HepG2 (cell line): Measurements from ENCODE around the gene FYTTD1. TPM values are rescaled to one million over a fixed set of nuclear protein-coding genes. Genes with fewer than 3 reads are reported as not detected.

ENCODE experiments used
- ATAC-seq: fragments of 200-7000 bp; cut with Tn5 transposase; 3 replicates; pipeline ENCODE4 v1.9.1; 2020; ENCODE audit warnings: mild to moderate bottlenecking, moderate library complexity
- BruUV-seq: library from RNA; stranded (reverse); fragments of 400-500 nt; replicated peaks from 2 replicates; lab custom pipeline; 2021; lab: Mats Ljungman, UMichigan
- CTCF ChIA-PET: fragments of 300-600 bp; formaldehyde crosslinking; extraction: SDS; loops from one replicate; lab custom pipeline; 2021; ENCODE audit warnings: low total read pairs, inconsistent platforms, low intra/inter-chr PET ratio; lab: Yijun Ruan, JAX
- POLR2A ChIA-PET: fragments of 350-600 bp; sonication (Branson Sonifier 250); formaldehyde crosslinking; loops from one replicate; lab custom pipeline; 2020; ENCODE audit warnings: antibody characterized with exemption, inconsistent platforms; lab: Yijun Ruan, JAX
- DNase-seq: peaks from one replicate; pipeline ENCODE4 v3.0.0-alpha.2; 2015; ENCODE audit warnings: low spot score
- FAIRE-seq: peaks from 3 replicates; lab custom pipeline; 2011; peaks lifted over from hg19 to GRCh38; lab: Jason Lieb, UNC
- H2AFZ ChIP-seq: one replicate; pipeline ENCODE4 v1.6.1; 2011; ENCODE audit warnings: low read length, inconsistent platforms
- H3K27ac ChIP-seq: fragments of 300-600 bp; 3 replicates; pipeline ENCODE4 v1.8.0; 2011; ENCODE audit warnings: mixed run types, mild to moderate bottlenecking, mixed read lengths, low read length, inconsistent platforms; ENCODE audit not compliant: insufficient read depth; ENCODE audit errors: extremely low read length
- H3K27me3 ChIP-seq, 2 experiments: fragments of 200-600 bp in 1 of 2; 2 replicates in 1 of 2; 3 replicates in 1 of 2; pipeline versions ENCODE4 v1.6.0 to v1.8.0; 2011; ENCODE audit warnings: low read length in 2 of 2, mild to moderate bottlenecking in 2 of 2, moderate library complexity in 2 of 2, inconsistent platforms in 1 of 2; ENCODE audit not compliant: insufficient read depth in 2 of 2, control insufficient read depth in 1 of 2
- H3K36me3 ChIP-seq, 2 experiments: fragments of 200-600 bp in 1 of 2; replicated peaks in 1 of 2; 2 replicates in 1 of 2; 3 replicates in 1 of 2; pipeline versions ENCODE4 v1.5.1 to v1.8.0; 2011; ENCODE audit warnings: low read length in 2 of 2, inconsistent platforms in 1 of 2; ENCODE audit not compliant: insufficient read depth in 2 of 2, control insufficient read depth in 1 of 2
- H3K4me1 ChIP-seq: 2 replicates; pipeline ENCODE4 v1.5.1; 2012; ENCODE audit warnings: low read length, inconsistent platforms; ENCODE audit not compliant: insufficient read depth
- H3K4me2 ChIP-seq: 2 replicates; pipeline ENCODE4 v1.6.0; 2011; ENCODE audit warnings: low read depth, low read length, inconsistent platforms
- H3K4me3 ChIP-seq, 3 experiments: fragments of 200-600 bp in 1 of 3; sonication (generic), shearing (Covaris generic) in 1 of 3; replicated peaks in 1 of 3; 2 replicates each; pipeline ENCODE4 v1.5.1; 2011 to 2016; ENCODE audit warnings: low read length in 3 of 3, inconsistent platforms in 2 of 3, low read depth in 2 of 3, mild to moderate bottlenecking in 2 of 3, control low read depth in 1 of 3, mixed read lengths in 1 of 3; ENCODE audit not compliant: insufficient read depth in 1 of 3
- H3K79me2 ChIP-seq: one replicate; pipeline ENCODE4 v1.6.1; 2011; ENCODE audit warnings: low read length, inconsistent platforms; ENCODE audit not compliant: insufficient read depth
- H3K9ac ChIP-seq: 2 replicates; pipeline ENCODE4 v1.6.0; 2011; ENCODE audit warnings: mild to moderate bottlenecking, low read depth, low read length, inconsistent platforms; ENCODE audit not compliant: insufficient read depth
- H3K9me3 ChIP-seq: 2 replicates; pipeline ENCODE4 v1.5.1; 2012; ENCODE audit warnings: mild to moderate bottlenecking, low read length
- H4K20me1 ChIP-seq: 2 replicates; pipeline ENCODE4 v1.6.0; 2011; ENCODE audit warnings: inconsistent platforms, mild to moderate bottlenecking, low read length, moderate library complexity; ENCODE audit not compliant: insufficient read depth
- ATF1 ChIP-seq: IDR thresholded peaks from 2 replicates; pipeline ENCODE4 v1.6.1; 2016; ENCODE audit warnings: mild to moderate bottlenecking, control low read depth
- HOXA7 ChIP-seq: sonication (generic); formaldehyde crosslinking; IDR thresholded peaks from 2 replicates; pipeline ENCODE4 v1.8.1; 2022; ENCODE audit warnings: mild to moderate bottlenecking, missing genetic modification reagents, moderate library complexity
- KDM2A ChIP-seq: sonication (generic); formaldehyde crosslinking; IDR thresholded peaks from 2 replicates; pipeline ENCODE4 v1.4.0; 2020; ENCODE audit warnings: low read depth, missing genetic modification reagents, borderline replicate concordance
- KDM5A ChIP-seq: fragments of 200-600 bp; sonication (generic); IDR thresholded peaks from 2 replicates; pipeline ENCODE4 v1.7.0; 2018; ENCODE audit warnings: antibody characterized with exemption, mild to moderate bottlenecking, low read length, borderline replicate concordance
- PHF21A ChIP-seq: sonication (generic); formaldehyde crosslinking; IDR thresholded peaks from 2 replicates; pipeline ENCODE4 v1.5.0; 2020; ENCODE audit warnings: mild to moderate bottlenecking, missing genetic modification reagents
- RXRB ChIP-seq: IDR thresholded peaks from 2 replicates; pipeline ENCODE4 v1.6.1; 2016; ENCODE audit warnings: borderline replicate concordance, missing genetic modification reagents, missing compliant biosample characterization
- YEATS4 ChIP-seq: sonication (generic); formaldehyde crosslinking; IDR thresholded peaks from 2 replicates; pipeline ENCODE4 v1.4.0; 2020; ENCODE audit warnings: missing genetic modification reagents, borderline replicate concordance
- ZEB1 ChIP-seq: IDR thresholded peaks from 2 replicates; pipeline ENCODE4 v1.6.1; 2012; ENCODE audit warnings: mild to moderate bottlenecking, low read depth, inconsistent platforms; ENCODE audit not compliant: insufficient replicate concordance
- ZNF883 ChIP-seq: sonication (generic); formaldehyde crosslinking; IDR thresholded peaks from 2 replicates; pipeline ENCODE4 v1.5.1; 2020; ENCODE audit warnings: mild to moderate bottlenecking, missing genetic modification reagents; ENCODE audit errors: not compliant biosample characterization
- WGBS: methylation state at CpG from one replicate; pipeline ENCODE4 v1.1.6; 2017; ENCODE audit warnings: low lambda C conversion rate; 5-methylcytosine and 5-hydroxymethylcytosine counted together
- in situ Hi-C: cut with HindIII; loops from 2 replicates; pipeline ENCODE4 v1.10.0; 2017; ENCODE audit warnings: low pct_unique_long_range_greater_than_20kb; ENCODE audit not compliant: extremely low pct_ligation_motif_present
- intact Hi-C: fragments of 100-400 bp; cut with micrococcal nuclease; formaldehyde crosslinking; loops from one replicate; pipeline ENCODE4 v1.10.0; 2022; ENCODE audit not compliant: unreplicated experiment
- polyA plus RNA-seq, 8 experiments: library from polyadenylated mRNA; depleted of rRNA in 3 of 8; stranded (reverse) in 7 of 8; unstranded in 1 of 8; fragments of >200 nt; fragmentation: Illumina TruSeq in 4 of 8; extraction: Trizol in 4 of 8; gene quantifications; 2 replicates each; pipeline versions ENCODE4 v1.2.1 to v1.2.3, GENCODE V29; 2011 to 2016; ENCODE audit warnings: low read depth in 4 of 8, missing spikeins in 1 of 8, mixed read lengths in 1 of 8; ENCODE audit not compliant: insufficient read depth in 1 of 8
- total RNA-seq, 5 experiments: library from RNA; depleted of rRNA; stranded (reverse); fragments of >200 nt; fragmentation: Illumina TruSeq; extraction: Trizol; gene quantifications; 2 replicates each; pipeline ENCODE4 v1.2.3, GENCODE V29; 2016; ENCODE audit warnings: low read depth in 1 of 5
- TF ChIP-seq, protein P1 (sequence below): sonication (generic); formaldehyde crosslinking; IDR thresholded peaks from 2 replicates; pipeline ENCODE4 v1.4.0; 2020; ENCODE audit warnings: mild to moderate bottlenecking, missing genetic modification reagents, borderline replicate concordance
- TF ChIP-seq, protein P2 (sequence below): sonication (generic); formaldehyde crosslinking; IDR thresholded peaks from 2 replicates; pipeline ENCODE4 v1.8.0; 2022; ENCODE audit warnings: mild to moderate bottlenecking, missing genetic modification reagents; ENCODE audit not compliant: insufficient replicate concordance
- TF ChIP-seq, protein P3 (sequence below): sonication (generic); formaldehyde crosslinking; IDR thresholded peaks from 2 replicates; pipeline ENCODE4 v1.4.0; 2020; ENCODE audit warnings: missing genetic modification reagents, borderline replicate concordance

The FYTTD1 gene
- total and polyA plus RNA-seq, 2 of the 13 experiments (the other 11 are each of a cell fraction or from before 2014, with no cell fraction given) = 6.5 to 28.8 TPM

- TF ChIP-seq, protein P1, sequence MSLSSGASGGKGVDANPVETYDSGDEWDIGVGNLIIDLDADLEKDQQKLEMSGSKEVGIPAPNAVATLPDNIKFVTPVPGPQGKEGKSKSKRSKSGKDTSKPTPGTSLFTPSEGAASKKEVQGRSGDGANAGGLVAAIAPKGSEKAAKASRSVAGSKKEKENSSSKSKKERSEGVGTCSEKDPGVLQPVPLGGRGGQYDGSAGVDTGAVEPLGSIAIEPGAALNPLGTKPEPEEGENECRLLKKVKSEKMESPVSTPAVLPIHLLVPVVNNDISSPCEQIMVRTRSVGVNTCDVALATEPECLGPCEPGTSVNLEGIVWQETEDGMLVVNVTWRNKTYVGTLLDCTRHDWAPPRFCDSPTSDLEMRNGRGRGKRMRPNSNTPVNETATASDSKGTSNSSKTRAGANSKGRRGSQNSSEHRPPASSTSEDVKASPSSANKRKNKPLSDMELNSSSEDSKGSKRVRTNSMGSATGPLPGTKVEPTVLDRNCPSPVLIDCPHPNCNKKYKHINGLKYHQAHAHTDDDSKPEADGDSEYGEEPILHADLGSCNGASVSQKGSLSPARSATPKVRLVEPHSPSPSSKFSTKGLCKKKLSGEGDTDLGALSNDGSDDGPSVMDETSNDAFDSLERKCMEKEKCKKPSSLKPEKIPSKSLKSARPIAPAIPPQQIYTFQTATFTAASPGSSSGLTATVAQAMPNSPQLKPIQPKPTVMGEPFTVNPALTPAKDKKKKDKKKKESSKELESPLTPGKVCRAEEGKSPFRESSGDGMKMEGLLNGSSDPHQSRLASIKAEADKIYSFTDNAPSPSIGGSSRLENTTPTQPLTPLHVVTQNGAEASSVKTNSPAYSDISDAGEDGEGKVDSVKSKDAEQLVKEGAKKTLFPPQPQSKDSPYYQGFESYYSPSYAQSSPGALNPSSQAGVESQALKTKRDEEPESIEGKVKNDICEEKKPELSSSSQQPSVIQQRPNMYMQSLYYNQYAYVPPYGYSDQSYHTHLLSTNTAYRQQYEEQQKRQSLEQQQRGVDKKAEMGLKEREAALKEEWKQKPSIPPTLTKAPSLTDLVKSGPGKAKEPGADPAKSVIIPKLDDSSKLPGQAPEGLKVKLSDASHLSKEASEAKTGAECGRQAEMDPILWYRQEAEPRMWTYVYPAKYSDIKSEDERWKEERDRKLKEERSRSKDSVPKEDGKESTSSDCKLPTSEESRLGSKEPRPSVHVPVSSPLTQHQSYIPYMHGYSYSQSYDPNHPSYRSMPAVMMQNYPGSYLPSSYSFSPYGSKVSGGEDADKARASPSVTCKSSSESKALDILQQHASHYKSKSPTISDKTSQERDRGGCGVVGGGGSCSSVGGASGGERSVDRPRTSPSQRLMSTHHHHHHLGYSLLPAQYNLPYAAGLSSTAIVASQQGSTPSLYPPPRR (CRISPR knock-in tag) = no peak
- TF ChIP-seq, protein P2, sequence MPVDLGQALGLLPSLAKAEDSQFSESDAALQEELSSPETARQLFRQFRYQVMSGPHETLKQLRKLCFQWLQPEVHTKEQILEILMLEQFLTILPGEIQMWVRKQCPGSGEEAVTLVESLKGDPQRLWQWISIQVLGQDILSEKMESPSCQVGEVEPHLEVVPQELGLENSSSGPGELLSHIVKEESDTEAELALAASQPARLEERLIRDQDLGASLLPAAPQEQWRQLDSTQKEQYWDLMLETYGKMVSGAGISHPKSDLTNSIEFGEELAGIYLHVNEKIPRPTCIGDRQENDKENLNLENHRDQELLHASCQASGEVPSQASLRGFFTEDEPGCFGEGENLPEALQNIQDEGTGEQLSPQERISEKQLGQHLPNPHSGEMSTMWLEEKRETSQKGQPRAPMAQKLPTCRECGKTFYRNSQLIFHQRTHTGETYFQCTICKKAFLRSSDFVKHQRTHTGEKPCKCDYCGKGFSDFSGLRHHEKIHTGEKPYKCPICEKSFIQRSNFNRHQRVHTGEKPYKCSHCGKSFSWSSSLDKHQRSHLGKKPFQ = no peak
- 0 out of 2 replicates have a peak, but pooled peaks have one; percentile 54 for TF ChIP-seq RXRB (CRISPR knock-in tag)
These were observed 13.0 kb upstream of the FYTTD1 start, which contains the start of gene RUBCN (continued) for GRCh38 chr3:197736491-197737318.

GRCh38 chr3:197737319-197737649 lies 12.4 kb upstream of the FYTTD1 start:
- FAIRE-seq = no peak
- intact Hi-C loops = no loop called here
- Histone ChIP-seq H3K36me3 (no peaks in the 10 kb centered on the region), H3K4me3 (peak overlapping the region; percentile 67 to 87 (median 87)), H2AFZ (peak overlapping the region; percentile 90), H3K9me3 (no peaks in the 10 kb centered on the region), H4K20me1 (no peaks in the 10 kb centered on the region), H3K9ac (peak overlapping the region; percentile 81), H3K4me2 (peak overlapping the region; percentile 90), H3K4me1 (peaks cover 23% of the 10 kb centered on the region), H3K27ac (peak overlapping the region; percentile 82), H3K27me3 (no peaks in the 10 kb centered on the region; a peak in 1 of 5 replicates), H3K79me2 (peaks cover 11% of the 10 kb centered on the region)
- ChIA-PET CTCF (no interaction called here), POLR2A (interaction anchor here (1.1 kb wide), 1 partner anchor 9 kb away, joined by 4 read pairs; no protein-coding TSS in a partner anchor)
- no peak for DNase-seq
- ATAC-seq = peak; percentile 21
- in situ Hi-C loops = no loop called here
- TSS peak; percentile 96 for BruUV-seq
- WGBS = 2% methylated on average over 6 of the region's 6 CpGs
- TF ChIP-seq, protein P3, sequence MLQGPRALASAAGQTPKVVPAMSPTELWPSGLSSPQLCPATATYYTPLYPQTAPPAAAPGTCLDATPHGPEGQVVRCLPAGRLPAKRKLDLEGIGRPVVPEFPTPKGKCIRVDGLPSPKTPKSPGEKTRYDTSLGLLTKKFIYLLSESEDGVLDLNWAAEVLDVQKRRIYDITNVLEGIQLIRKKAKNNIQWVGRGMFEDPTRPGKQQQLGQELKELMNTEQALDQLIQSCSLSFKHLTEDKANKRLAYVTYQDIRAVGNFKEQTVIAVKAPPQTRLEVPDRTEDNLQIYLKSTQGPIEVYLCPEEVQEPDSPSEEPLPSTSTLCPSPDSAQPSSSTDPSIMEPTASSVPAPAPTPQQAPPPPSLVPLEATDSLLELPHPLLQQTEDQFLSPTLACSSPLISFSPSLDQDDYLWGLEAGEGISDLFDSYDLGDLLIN (CRISPR knock-in tag) = no peak
- TF ChIP-seq PHF21A (CRISPR knock-in tag) (0 out of 2 replicates have a peak, but pooled peaks have one; percentile 13), ZNF883 (CRISPR knock-in tag) (peak; percentile 12), HOXA7 (CRISPR knock-in tag) (no peak), YEATS4 (CRISPR knock-in tag) (0 out of 2 replicates have a peak, but pooled peaks have one; percentile 2), ATF1 (CRISPR knock-in tag) (0 out of 2 replicates have a peak, but pooled peaks have one; percentile 20), KDM5A (peak; percentile 55; the same call in 1 of the 2 replicates), KDM2A (CRISPR knock-in tag) (0 out of 2 replicates have a peak, but pooled peaks have one; percentile 2), ZEB1 (peak; percentile 34)
